Muscle of back (tissue), 11 donors: ENCODE results near the gene PPP1R12B. TPM values are rescaled to one million over a fixed set of nuclear protein-coding genes. Genes with fewer than 3 reads are reported as not detected.
A peak's percentile ranks its signal among the peaks of the same experiment; 100 is the strongest.
"Not testable (repeated sequence)": the region's sequence is repeated elsewhere in the genome, so short reads cannot be mapped to it uniquely, and the experiment has no call there.

Experiments used
- DNase-seq, 3 donors: peaks; one replicate each; pipeline versions ENCODE4 v3.0.0 to v3.0.0-alpha.2; 2013
- polyA plus RNA-seq, 10 donors: library from polyadenylated mRNA; unstranded; fragments of 120-200 nt; gene quantifications; one replicate each; pipeline ENCODE4 v1.2.1, GENCODE V29; 2013; ENCODE audit not compliant: insufficient read length in 10 of 10

PPP1R12B gene
- polyA plus RNA-seq, 10 donors, result 50.0 to 108 (median 81.2) TPM

DNA sequence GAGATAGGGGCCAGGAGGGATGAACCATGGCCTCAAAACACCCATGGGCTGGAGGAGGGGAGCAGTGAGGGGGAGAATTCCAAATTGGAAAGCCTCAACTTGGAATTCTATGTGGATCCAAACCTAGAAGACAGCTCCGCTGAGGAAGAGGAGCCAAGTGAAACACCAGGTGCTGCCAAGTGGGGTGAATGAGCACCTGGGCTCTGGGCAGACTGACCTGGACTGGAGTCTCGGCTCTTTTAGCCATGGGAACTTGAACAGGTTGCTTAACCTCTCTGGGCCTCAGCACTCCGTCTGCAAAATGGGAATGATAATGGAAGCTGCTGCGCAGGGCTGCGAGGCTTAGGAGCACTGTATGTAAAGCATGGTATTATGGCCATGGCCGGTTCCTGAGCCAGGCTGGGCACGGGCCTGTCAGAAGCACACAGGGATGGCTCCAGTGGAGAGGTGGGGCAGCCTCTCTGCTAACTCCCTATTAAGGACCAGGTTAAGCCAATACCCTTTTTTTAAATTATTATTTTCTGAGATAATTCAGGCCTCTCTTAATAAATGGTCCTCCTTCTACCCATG, 280.2 kb downstream of the PPP1R12B start:
- DNase-seq, result no peak

GRCh38 chr1:202629257-202629811, 280.8 kb downstream of the PPP1R12B start:
- not testable (repeated sequence) for DNase-seq

DNA sequence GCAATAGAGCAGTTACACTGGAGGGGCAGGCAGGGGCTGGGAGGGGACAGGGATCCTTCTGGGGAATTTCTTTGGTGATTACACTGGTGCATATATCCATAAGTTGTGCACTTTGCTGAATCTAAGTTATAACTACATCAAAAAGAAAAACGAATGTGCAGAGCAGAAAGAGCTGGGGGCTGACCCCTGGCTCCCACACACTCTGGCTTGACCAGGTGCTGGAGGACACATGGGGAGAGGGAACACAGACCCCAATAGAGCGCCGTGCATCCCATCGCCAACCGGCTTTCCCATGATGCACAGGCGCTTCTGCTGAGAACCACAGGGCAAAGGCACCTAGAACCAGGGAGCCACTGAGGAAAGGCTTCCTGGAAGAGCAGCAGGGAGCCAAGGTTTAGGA, 281.6 kb downstream of the PPP1R12B start:
- not testable (repeated sequence) for DNase-seq

DNA sequence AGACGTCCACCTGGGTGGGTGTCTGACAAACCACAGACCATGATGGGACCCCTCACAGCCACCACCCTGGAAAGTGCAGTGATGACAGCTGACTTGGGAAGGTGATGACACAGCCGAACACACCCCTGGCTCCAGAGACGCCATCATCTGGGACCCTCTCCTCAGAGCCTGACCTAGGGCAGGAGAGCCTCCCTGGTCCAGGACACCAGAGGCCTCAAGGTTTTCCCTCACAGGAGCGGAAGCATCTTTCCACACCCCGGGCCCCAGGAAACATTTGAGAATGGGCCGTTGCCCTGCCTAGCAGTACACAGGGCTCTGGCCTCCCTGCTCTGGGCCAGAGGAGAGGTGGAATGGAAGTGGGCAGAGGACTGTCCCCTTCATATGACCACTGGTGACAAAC, 282.0 kb downstream of the PPP1R12B start:
- no peak for DNase-seq

DNA sequence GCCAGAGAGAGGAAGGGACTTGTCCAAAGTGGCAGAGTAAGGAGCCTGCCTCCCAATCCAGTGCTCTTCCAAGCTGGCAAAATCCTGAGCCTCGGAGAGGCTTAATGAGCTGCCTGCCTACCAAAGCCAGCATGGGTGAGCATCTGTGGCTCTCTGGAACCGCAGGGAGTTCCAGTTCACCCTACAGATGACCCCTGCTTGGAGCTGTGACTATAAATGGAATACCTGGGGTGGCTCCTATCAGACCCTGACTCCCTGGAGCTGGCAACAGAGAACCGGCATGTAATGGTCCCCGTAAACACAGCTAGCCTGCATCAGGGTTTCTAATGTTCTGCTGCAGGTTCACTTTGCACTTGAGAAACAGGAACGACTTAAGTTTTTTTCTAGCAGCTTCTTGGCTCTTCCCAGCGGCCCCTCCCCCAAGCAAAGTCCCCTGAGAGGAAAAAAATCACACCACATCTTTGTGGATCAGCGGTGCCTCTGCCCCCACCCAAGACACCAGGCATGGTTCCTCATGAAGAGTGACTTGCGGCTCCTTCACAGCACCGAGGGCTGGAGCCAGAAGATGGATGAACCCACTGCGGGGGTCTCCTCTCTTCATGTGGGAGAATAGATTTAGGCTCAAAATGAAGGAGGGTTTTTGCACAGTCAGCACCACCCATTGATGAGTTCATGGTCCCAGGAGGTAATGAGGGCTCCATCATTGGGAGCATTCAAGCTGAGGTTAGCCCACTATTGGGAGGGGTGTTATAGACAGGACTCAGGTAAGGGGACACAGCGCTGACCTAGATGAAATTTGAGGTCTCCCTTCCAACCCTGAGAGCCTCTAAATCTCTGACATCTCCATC, 282.8 kb downstream of the PPP1R12B start:
- no peak for DNase-seq

DNA sequence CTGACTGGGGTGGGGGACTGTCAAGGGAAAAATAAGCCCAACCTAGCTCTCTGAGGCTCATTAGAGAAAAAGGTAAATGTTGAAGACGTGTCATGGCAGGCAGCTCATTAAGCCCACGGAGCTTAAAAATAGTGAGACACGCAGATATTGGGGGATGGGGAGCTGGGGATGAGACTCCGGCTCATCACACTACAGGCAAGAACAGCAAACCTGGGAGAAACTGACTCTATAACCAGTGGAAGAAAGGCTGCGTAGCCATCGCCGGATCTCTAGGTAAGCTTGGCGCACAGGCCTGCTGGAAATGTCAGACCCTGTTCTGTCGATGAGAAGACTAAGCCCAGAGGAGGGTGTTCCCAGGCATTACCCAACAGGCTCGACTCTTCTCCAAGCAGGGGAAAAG, 283.7 kb downstream of the PPP1R12B start:
- no peak for DNase-seq

GRCh38 chr1:202636171-202636570, 287.7 kb downstream of the PPP1R12B start:
- not testable (repeated sequence) for DNase-seq

GRCh38 chr1:202637321-202638018, 289.0 kb downstream of the PPP1R12B start:
- not testable (repeated sequence) for DNase-seq

GRCh38 chr1:202638019-202638700, 289.7 kb downstream of the PPP1R12B start:
- peak in 1 of 3 donors; percentile 52 for DNase-seq

GRCh38 chr1:202638701-202639305, 290.3 kb downstream of the PPP1R12B start:
- not testable (repeated sequence) for DNase-seq

- DNase-seq, result no peak
Observed at GRCh38 chr1:202639500-202639899, 291.0 kb downstream of the PPP1R12B start.

GRCh38 chr1:202642212-202642611, 293.7 kb downstream of the PPP1R12B start:
- DNase-seq, result no peak

Other genes starting within 250 kb of the PPP1R12B start
- gene GPR37L1, start 225.8 kb upstream of the PPP1R12B start, polyA plus RNA-seq, result under 1 TPM; 0.04 to 0.09 (median 0.07) TPM
- 10 to 100 TPM; 34.3 to 43.1 (median 38.4) TPM for gene ARL8A, start 204.0 kb upstream of the PPP1R12B start, polyA plus RNA-seq
- gene PTPN7, start 188.1 kb upstream of the PPP1R12B start, polyA plus RNA-seq, result 1 to 10 TPM in 4 of 10 donors, under 1 TPM in 6; 0.46 to 3.8 (median 0.78) TPM
- gene LGR6, start 154.9 kb upstream of the PPP1R12B start, polyA plus RNA-seq, result 1 to 10 TPM in 3 of 10 donors, under 1 TPM in 7; 0.15 to 8.2 (median 0.53) TPM
- gene UBE2T, start 6.8 kb upstream of the PPP1R12B start, polyA plus RNA-seq, result 10 to 100 TPM; 16.2 to 28.7 (median 22.7) TPM